ENCODE results near the gene CRNKL1.

Gene CRNKL1

DNA sequence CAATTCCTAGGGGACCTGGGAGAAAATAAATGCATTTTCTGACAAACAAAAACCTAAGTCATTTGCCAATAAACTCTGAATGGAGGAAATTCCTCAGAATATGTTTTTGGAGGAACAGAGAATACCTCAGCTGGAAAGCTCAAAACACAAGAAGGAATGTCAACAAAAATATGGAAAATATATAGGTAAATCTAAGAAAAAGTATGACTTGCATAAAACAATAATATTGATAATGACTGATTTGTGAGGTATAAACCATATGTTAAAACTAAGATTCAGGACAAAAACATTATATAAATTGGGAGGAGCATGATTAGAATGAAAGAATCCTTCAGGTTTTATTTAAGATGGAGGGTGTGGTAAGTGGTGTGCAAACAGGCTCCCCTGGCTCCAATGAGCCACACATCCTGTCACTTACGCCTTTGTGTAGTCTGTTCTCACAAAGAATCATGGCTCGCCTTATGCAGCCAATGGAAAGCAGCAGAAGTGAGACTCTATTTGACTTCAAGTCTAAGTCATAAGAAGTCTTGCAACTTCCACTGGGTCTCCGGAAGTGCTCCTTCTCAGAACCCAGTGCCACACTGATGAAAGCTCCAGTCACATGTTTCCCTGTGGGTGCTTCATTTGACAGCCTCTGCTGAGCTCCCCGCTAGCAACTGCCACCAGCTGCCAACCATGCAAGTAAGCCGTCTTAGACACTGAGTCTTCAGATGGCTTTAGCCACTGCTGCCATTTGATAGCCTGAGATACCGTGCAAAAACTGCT lies 8.2 kb upstream of the CRNKL1 start:
- DNase-seq, result no peak

DNA sequence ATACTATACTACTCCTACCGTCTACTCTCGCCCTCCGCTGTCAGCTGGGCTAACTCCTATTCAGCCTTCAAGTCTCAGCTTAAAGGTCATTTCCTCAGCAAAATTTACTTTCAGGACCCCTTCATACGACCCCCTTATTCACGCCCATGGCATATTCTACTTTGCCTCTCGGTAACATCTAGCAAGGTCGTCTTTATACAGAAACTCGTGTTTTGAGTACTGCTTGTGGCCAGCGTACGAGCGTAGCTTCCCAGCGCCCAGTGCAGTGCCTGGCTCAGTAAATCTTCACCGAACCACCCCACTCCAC lies 546 bp downstream of the CRNKL1 start:
- no peak for DNase-seq

DNA sequence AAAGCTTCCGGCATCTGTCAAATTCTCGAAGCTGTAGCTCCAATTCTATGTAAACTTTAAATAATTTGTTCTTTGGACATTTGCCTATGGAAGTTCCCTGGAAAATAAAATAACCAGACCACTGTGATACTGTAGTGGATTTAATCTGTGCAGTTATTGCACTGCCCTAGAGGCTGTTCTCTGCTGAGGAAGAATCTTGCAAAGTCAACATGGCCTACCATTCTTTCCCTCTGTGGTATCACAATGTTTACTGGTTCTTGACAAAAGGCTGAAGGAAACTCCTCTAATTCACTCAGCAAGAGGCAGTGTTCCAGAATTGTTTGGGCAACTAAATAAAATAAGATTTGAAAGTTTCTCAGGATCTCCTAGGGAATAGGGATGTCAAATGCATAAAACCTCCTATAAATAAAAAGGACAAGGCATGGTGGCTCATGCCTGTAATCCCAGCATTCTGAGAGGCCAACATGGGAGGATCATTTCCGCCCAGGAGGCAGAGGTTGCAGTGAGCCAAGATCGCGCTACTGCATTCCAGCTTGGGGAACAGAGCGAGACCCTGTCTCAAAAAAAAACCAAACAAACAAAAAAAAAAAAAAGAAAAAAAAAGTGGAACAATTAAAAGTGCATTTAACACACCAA lies 12.4 kb downstream of the CRNKL1 start:
- no peak for DNase-seq

DNA sequence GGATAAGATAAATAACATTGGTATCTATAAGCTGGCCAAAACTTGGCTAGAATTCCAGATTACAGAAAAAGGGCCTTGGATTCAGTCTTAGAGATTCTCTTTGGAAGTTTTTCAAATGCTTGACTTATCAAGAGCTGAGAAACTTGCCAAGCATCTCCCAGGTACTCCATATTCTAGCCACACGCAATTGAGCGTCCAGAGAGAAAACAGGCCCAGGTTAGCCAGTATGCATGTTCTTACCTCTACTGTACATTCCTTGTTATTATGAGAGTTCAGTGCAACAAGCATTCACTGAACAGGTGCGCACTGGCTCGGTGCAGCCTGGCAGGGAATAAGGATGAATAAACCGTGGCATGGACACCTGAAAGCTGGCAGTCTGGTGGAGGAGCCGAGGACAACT lies 13.7 kb downstream of the CRNKL1 start:
- no peak for DNase-seq

DNA sequence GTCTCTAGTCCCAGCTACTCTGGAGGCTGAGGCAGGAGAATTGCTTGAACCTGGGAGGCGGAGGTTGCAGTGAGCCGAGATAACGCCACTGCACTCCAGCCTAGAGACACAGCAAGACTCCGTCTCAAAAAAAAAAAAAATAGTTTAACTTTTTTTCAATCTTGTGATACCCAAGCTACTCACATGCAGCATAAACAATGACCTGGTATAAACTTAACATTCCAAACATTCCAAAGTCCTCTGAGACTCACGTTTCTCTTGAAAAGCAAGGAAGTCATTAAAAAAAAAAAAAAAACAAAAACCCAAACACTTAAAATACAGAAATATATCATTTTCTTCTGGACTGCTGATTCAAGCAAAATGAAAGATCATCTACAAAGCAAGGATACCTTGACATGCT lies 14.3 kb downstream of the CRNKL1 start:
- DNase-seq, result no peak

DNA sequence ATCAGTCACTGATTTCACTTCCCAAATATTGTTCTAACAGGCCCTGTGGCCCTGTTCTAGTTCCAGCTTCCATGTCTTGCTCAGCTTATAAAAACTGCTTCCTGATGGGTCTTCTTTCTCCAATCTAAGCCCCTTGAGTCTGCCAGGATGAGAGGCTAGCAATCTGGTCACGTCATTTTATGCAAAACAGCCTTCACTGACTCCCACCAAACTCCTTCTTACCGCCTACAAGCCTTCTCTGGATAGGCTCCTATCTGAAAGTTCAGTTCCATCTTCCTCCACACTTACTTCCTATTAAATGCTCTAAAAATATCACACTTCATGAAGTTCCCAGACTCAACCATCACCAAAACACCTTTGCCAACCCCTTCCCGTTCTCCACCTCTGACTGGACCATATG lies 15.5 kb downstream of the CRNKL1 start:
- DNase-seq, result no peak

DNA sequence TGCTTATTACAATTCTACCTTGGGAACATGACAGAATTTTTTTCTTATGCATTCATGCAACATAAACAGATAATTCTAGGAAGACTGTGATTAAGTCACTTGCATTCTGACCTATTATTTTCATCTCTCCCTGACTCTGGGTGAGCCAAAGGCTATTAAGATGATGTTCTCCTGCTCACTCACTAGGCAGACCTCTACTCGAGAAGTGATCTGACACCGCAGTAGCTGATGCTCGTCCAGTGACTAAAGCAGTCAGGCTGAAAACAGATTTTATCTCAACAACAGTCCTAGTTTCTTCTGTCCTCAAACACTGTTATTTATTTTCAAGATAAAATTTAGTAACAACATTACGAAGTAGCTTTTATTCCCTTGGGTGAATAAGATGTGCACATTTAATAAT lies 17.8 kb downstream of the CRNKL1 start:
- no peak for DNase-seq

DNA sequence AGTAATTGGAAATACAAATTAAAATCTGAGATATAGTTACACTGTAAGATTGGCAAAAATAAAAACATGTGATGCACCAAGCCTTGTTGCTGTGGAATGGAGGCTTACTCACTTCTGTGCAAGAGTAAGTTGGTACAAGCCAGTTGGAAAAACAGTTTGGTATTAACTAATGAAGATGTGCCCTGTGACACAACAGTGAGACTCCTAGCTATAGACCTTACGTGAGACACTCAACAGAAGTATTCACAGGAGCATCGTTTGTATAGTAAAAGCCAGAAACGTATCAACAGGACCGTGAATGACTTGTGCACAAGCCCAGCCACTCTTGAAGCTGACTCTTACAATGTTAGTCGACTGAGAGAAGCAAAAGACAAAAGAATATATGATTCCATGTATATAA lies 20.5 kb downstream of the CRNKL1 start:
- DNase-seq, result no peak

DNA sequence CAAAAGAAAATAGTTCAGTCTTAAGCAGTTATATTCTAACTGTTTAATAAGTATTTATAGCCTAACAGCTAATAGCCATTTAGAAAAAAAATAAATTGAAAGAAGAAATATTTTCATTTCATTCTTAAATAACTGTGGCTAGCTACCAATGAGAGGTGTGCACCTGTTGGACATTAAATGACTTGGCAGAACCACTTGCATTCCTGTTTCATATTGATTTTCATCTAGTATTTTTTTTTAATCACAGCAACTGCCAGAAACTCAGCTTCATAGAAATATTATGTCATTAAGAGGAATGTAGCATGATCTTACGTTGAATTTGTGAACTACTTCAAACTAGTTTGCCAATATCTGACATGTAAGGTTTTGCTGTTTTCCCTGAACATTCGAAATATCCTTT lies 25.0 kb downstream of the CRNKL1 start:
- no peak for DNase-seq

DNA sequence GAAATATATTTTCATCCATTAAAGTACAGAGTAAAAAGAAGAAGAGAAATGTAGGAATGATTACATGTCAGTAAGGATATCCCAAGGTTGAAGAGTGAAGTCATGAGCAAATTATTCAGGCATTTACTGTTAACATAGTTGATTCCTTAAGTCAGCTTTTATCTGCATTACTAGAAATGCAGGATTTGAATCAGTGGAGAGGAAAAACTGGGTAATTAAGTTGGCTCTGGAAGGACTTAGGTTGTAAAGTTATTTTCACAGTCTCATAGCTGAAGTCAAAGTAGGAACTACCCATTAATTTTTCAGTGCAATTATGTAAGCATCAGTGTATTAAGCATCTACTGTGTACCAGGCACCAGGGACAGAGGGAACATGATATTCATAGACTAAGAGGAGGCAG lies 27.3 kb downstream of the CRNKL1 start:
- DNase-seq, result no peak

DNA sequence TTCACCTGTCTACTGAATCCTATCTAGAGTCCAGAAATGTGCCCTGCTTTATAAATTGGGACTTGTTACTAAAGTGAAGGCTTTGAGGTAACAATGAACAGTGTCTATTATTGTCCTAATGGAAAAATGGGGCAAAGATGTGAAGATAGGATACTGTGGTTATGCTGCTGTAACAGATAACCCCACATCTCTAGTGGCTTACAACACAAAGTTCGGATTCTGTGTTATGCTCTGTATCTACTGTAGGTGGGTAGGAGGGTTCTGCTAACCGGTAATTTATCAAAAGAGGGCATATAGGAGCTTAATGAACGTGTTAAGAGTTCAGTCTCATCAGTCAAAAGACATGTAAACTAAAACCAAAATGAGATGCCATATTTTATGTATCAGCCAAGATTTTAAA lies 28.9 kb downstream of the CRNKL1 start:
- DNase-seq, result no peak

DNA sequence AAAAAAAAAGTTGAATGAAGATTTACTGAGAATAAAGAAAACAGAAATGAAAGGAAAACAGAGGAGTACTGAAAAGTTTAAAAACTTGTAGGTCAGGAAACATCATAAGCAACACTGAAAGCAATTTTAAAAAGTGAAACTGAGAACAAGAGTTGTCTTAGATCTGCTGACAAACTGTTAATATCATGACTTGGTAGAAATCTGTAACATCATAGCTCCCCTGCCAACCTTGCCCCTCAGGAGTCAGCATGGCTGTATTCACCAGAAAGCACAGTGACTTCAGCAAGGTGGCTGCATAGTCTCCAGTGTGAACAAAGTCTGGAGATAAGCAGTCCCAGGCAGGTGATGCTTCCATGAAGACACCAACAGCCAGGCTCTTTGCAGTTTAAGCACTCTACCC lies 29.8 kb downstream of the CRNKL1 start:
- no peak for DNase-seq

DNA sequence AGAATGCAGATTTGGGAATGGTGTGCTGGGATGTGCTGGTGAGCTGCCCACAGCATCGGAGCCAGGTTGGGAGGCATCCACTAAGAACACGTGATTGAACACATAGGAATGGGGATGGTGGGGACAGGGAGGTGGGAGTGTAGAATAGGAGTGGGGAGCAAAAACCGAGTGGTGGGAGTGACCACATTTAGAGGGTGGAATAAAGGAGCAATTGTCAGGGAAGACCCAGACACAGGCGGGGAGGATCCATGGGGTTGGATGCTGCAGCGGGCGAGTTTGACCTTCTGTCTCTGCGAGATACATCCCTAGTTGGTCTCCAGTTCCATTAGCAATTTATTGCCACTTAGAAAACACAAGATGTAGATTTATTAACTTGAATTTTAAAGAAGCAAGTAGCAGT lies 30.4 kb downstream of the CRNKL1 start:
- DNase-seq, result no peak

DNA sequence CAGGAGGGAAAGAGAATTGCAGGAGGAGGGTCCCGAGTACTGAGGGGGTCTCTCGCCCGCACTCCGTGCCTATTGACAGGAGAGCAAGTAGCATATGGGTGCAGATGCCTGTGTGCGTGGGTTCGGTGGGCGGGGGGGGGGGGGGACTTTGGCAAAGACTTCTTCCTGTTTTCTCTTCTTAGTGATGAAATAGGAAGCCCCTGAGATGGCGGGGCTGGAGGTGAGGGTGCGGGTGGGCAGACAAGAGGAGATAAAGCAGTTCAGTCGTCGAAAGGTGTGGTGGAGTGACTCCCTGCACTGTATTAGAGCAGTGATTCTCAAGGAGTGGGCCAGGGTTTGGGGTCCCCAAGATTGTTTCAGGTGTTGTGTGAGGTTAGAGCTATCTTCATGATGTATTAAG lies 31.4 kb downstream of the CRNKL1 start:
- no peak for DNase-seq

DNA sequence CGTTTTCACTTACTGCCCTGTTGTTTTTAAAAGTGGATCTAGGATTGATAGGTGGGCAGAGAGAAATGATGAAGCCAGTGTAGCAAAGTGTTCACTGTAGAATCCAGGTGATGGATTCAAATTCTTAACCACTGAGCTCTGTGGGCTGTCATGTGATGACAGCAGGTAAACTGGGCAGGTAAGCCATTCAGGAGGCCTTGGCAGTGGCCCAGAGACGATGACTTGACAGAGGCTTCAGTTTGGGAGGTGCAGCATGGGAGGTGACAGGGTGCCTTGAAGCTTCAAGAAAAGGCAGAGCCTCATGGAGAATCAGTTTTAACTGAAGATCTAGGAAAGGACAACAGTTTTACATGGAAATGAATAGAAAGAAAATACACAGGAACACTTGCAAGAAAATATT lies 33.1 kb downstream of the CRNKL1 start:
- no peak for DNase-seq

DNA sequence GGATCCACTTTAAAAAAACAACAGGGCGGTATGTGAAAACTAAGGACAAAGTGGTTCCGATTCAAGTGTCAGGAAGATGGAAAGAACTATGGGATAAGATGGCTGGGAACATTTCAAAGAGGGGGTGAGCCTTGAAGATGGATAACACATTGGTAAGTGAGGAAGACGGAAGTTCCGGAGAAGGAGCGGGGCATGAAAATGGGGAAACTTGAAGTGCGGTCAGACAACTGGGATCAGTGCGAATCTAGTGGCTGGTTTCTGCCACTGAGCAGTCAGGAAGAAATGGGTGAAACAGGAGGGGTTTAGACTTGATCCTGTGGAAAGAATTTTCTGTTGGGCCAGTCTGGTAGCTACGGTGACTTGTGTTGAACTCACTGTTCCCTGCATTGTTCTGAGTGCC lies 33.9 kb downstream of the CRNKL1 start:
- no peak for DNase-seq

DNA sequence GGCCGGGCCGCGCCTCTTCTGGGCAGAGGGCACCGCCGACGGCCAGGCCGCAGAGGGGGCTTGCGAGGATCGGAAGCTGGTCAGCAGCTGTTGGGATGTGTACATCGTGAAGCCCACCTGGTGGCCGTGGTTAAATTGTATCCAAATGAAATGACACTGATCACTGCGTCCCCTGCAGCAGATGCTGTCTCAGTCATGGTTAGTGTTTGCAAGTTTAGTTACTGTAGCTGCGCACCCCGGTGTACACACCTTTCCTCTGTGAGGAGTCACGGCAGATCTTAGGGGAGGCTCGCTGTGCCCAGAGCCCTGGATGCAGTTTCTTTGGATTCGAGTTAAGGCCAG lies 34.5 kb downstream of the CRNKL1 start:
- DNase-seq, result no peak

DNA sequence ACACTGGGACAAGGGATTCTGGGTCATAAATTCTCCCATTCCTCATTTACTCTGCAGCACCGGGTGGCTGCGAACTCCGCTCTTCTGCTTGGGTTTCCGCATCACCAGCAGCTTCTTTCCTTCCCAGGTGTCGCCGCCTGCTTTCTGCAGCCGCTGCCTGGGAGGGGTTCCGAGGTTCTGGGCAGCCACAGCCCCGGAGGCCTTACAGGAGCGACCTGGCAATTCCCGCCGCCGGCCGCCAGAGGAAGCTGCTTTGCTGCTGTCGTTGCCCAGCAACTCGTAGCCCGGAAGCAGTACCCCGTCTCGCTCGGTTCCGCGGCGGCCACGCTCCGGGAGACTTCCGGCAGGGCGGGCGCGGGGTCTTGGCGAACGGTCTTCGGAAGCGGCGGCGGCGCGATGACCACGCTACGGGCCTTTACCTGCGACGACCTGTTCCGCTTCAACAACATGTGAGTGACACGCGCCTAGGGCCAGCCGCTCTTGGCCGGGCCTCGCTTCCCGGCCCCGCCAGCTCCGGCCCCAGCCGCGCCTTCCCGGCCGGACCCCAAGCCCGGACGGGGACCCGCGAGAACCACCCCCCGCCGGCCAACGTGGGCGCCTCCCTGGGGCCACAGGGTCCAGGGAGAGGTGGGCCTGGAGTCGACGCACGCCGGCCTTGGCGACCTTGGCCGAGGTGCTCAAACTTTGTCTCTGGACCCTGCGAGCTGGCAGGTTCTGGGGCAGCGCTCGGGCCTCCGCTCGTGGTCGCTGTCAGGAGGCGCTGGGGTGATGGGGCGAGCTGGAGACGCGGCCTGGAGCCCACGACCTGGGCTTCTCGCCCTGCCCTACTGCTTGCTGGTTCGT lies 35.0 kb downstream of the CRNKL1 start, which contains the start of gene NAA20:
Gene NAA20 (plus strand): TSS at position 362 of the 843 bp plus-strand sequence. CDS start 35 bp downstream, at position 397.
- peak; percentile 35 for DNase-seq

DNA sequence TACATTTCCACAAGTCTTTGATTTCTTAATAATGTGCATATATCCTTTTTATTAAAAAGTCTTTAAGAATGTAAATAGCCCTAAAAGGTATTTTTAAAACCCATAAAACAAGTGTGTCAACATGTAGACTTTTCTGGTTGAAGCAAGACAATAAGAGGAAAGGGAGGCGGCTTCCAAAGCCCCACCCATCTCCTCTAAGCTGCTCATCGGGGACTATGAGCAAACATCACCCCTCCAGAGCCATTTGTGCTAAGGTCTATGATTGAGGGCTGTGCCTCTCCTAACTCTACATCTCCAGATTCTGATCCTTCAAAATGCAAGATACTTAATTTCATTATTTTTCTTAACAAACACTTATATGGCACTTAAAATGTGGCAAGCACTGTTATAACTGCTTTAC lies 37.6 kb downstream of the CRNKL1 start:
- DNase-seq, result no peak

DNA sequence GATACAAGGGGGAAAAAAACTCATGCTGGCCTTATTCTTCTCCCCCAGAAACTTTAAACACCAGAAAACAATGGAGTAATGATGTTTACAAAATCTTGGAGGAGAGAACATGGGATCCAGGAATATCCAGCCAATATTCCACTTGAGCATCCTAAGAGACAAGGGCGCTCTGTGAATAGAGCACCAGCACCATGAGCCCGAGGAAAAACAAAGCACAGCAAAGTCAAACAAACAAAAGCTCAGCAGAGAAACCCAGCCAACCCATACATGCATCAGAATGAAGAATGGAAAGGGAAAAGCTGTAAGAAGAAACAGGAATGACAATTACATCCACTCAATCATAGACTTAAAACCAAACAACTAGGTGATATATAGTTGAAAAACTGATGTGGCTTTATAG lies 39.7 kb downstream of the CRNKL1 start:
- no peak for DNase-seq

DNA sequence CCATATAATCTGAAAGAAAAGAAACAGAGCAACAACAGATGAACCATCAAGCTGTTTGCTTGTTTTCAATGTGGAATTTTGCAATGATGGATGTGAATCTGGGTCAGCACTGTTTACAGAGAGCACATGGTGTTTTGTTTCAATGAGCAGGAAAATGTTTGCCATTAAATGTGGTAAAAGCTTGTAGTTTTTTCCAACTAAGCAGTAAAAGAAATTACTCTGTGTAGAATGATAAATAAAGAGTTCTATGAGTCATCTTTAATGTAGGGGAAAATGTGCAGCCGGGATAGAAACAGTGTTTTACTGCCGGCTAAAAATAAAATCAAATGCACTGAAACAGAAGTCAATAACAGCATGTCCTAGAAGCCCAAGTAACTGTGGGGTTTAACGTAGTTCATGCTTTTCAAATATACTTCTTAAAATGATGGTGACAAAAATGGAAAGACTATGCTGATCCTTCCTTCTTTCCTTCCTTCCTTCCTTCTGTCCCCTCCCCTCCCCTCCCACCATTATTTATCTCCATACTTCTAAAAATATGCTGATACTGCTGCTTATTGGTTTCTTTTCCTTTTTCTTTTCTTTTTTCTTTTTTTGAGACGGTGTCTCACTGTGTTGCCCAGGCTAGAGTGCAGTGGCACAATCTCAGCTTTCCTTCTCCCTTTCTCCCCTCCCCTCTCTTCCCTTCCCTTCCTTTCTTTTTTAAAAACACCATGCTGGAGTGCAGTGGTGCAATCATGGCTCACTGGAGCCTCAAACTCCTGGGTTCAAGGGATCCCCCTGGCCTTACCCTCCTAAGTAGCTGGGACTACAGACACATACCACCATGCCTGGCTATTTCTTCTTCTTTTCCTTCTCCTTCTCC lies 41.4 kb downstream of the CRNKL1 start:
- DNase-seq, result peak; percentile 45

DNA sequence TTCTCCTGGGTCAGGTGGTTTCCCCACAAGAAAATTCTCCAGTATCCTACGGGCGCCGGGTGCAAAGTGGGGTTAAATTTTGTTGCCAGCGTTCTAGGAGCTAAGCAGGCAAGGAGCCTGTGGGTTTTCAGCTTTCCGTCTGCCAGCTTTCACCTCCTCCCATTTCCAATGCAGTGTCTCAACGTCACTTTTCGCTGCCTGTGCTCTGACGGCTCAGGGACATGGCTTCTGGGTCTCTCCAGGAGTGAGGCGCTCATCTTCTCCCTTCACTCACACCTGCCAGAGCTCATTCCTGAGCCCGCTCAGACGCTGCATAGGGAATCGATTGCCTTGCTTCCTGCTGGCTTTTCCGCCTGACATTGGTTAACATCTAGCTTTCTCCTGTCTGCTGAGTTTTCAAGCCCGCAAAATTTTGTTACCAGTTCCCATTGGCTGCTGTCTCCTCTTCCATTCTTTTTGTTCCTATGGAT lies 42.4 kb downstream of the CRNKL1 start:
- no peak for DNase-seq

DNA sequence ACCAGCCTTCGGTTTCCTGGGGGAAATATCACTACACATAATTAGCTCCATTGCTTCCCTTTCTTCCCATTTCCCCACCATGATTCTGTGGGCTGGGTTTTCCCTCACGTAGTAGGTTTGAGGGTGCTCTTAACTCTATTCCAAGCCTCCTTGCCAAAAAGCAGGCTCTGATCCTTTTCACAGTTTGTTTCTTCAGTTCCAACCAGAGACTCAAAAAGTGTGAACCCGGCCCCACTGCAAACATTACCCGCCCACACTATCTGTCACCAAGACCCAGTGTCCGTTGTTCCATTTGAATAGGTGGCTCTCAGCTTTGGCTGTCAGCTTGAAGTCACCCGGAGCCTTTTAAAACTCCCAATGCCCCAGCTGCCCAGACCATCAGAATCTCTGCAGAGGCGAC lies 46.9 kb downstream of the CRNKL1 start:
- DNase-seq, result no peak
